GM12878 (cell line): ENCODE measurements around the gene PYGO1. TPM values are rescaled to one million over a fixed set of nuclear protein-coding genes. Genes with fewer than 3 reads are reported as not detected.

Source experiments
- ATAC-seq: fragments of 200-7000 bp; cut with Tn5 transposase; 3 replicates; pipeline ENCODE4 v1.9.1; 2020; ENCODE audit warnings: mild to moderate bottlenecking, moderate library complexity
- BruUV-seq: library from RNA; stranded (reverse); fragments of 400-500 nt; replicated peaks from 2 replicates; lab custom pipeline; 2021; lab: Mats Ljungman, UMichigan
- CTCF ChIA-PET: fragments of 300-600 bp; sonication (Branson Sonifier 250); formaldehyde crosslinking; extraction: SDS; loops from one replicate; lab custom pipeline; 2021; ENCODE audit warnings: inconsistent platforms; lab: Yijun Ruan, JAX
- POLR2A ChIA-PET: fragments of 350-600 bp; formaldehyde crosslinking; extraction: SDS; loops from one replicate; lab custom pipeline; 2021; ENCODE audit warnings: inconsistent platforms; lab: Charles Lee
- RAD21 ChIA-PET: fragments of 300-600 bp; sonication (Branson Sonifier 250); formaldehyde crosslinking; loops from one replicate; lab custom pipeline; 2023; ENCODE audit warnings: antibody characterized with exemption; ENCODE audit not compliant: unreplicated experiment; lab: Charles Lee
- SMC1A ChIA-PET: fragments of 300-600 bp; sonication (Branson Sonifier 250); formaldehyde crosslinking; loops from one replicate; lab custom pipeline; 2023; ENCODE audit not compliant: unreplicated experiment, uncharacterized antibody; lab: Charles Lee
- DNase-seq: peaks from one replicate; pipeline ENCODE4 v3.0.0-alpha.2; 2011; ENCODE audit warnings: low read depth, low spot score
- FAIRE-seq: peaks from 3 replicates; lab custom pipeline; 2011; peaks lifted over from hg19 to GRCh38; lab: Jason Lieb, UNC
- H2AFZ ChIP-seq: 2 replicates; pipeline ENCODE4 v1.6.0; 2011; ENCODE audit warnings: low read depth, low read length, control low read depth; ENCODE audit not compliant: control insufficient read depth
- H3K27ac ChIP-seq: 2 replicates; pipeline ENCODE4 v1.5.1; 2011; ENCODE audit warnings: control low read depth; ENCODE audit not compliant: control insufficient read depth, insufficient read depth
- H3K27me3 ChIP-seq, 2 experiments: replicated peaks in 1 of 2; 2 replicates each; pipeline versions ENCODE4 v1.6.0 to v1.6.1; 2011; ENCODE audit warnings: low read length in 1 of 2; ENCODE audit not compliant: control insufficient read depth in 2 of 2, insufficient read depth in 2 of 2
- H3K36me3 ChIP-seq, 2 experiments: 2 replicates each; pipeline ENCODE4 v1.5.1; 2011; ENCODE audit warnings: low read length in 1 of 2; ENCODE audit not compliant: control insufficient read depth in 2 of 2, insufficient read depth in 2 of 2
- H3K4me1 ChIP-seq: 2 replicates; pipeline ENCODE4 v1.6.1; 2011; ENCODE audit warnings: mild to moderate bottlenecking, low read length, moderate library complexity, mixed read lengths; ENCODE audit not compliant: control insufficient read depth, insufficient read depth
- H3K4me2 ChIP-seq: 2 replicates; pipeline ENCODE4 v1.6.0; 2011; ENCODE audit warnings: control low read depth; ENCODE audit not compliant: control insufficient read depth, insufficient read depth
- H3K4me3 ChIP-seq: fragments of 200-600 bp; sonication (generic); 2 replicates; pipeline ENCODE4 v1.5.1; 2016
- H3K79me2 ChIP-seq: 2 replicates; pipeline ENCODE4 v1.6.0; 2011; ENCODE audit warnings: low read length; ENCODE audit not compliant: control insufficient read depth, insufficient read depth
- H3K9ac ChIP-seq: 2 replicates; pipeline ENCODE4 v1.8.0; 2011; ENCODE audit warnings: low read length, control low read depth, mixed read lengths; ENCODE audit not compliant: control insufficient read depth, insufficient read depth
- H3K9me3 ChIP-seq: replicated peaks from 3 replicates; pipeline ENCODE4 v1.5.1; 2011; ENCODE audit warnings: mild to moderate bottlenecking, low read length; ENCODE audit not compliant: control insufficient read depth, insufficient read depth
- H4K20me1 ChIP-seq: 2 replicates; pipeline ENCODE4 v1.6.0; 2011; ENCODE audit not compliant: control insufficient read depth, insufficient read depth
- BMI1 ChIP-seq: fragments of 450-650 bp; IDR thresholded peaks from 2 replicates; pipeline ENCODE4 v1.6.1; 2016; ENCODE audit warnings: mild to moderate bottlenecking, moderate library complexity, borderline replicate concordance
- CUX1 ChIP-seq: IDR thresholded peaks from 2 replicates; pipeline ENCODE4 v1.6.1; 2012; ENCODE audit warnings: improper control_type of control experiment, low read depth, low read length; ENCODE audit not compliant: insufficient replicate concordance
- FOS ChIP-seq: IDR thresholded peaks from 3 replicates; pipeline ENCODE4 v1.6.1; 2011; ENCODE audit warnings: borderline replicate concordance; ENCODE audit not compliant: insufficient read length; ENCODE audit errors: extremely low read depth
- GABPA ChIP-seq: IDR thresholded peaks from 2 replicates; pipeline ENCODE4 v1.6.1; 2014; ENCODE audit warnings: antibody characterized with exemption, low read depth, mild to moderate bottlenecking, inconsistent platforms
- HCFC1 ChIP-seq: fragments of 150-350 bp; IDR thresholded peaks from 2 replicates; pipeline ENCODE4 v1.6.1; 2014; ENCODE audit warnings: low read length
- MTA3 ChIP-seq: IDR thresholded peaks from 2 replicates; pipeline ENCODE4 v1.6.1; 2012; ENCODE audit warnings: low read length, inconsistent platforms, borderline replicate concordance
- NKRF ChIP-seq: fragments of 450-650 bp; conservative IDR thresholded peaks from 2 replicates; pipeline ENCODE4 v1.6.1; 2017; ENCODE audit warnings: mild to moderate bottlenecking, moderate library complexity
- SMARCA5 ChIP-seq: fragments of 450-650 bp; IDR thresholded peaks from 2 replicates; pipeline ENCODE4 v1.6.1; 2017; ENCODE audit warnings: mild to moderate bottlenecking
- SUPT20H ChIP-seq: IDR thresholded peaks from 2 replicates; pipeline ENCODE4 v1.6.1; 2011; ENCODE audit warnings: low read depth, mild to moderate bottlenecking, low read length, moderate library complexity, borderline replicate concordance; ENCODE audit not compliant: control insufficient read depth
- ZZZ3 ChIP-seq: IDR thresholded peaks from 2 replicates; pipeline ENCODE4 v1.6.1; 2011; ENCODE audit warnings: low read depth; ENCODE audit not compliant: control insufficient read depth, insufficient read length
- WGBS: methylation state at CpG from one replicate; pipeline ENCODE4 v1.1.6; 2016; ENCODE audit warnings: low lambda C conversion rate; ENCODE audit not compliant: insufficient replicate concordance, insufficient coverage; ENCODE audit errors: missing lambda C conversion rate; 5-methylcytosine and 5-hydroxymethylcytosine counted together
- in situ Hi-C: fragments of 300-500 bp; cut with MboI; formaldehyde crosslinking; loops from 9 replicates; pipeline ENCODE4 v1.14.3; 2018; ENCODE audit warnings: mixed read lengths
- intact Hi-C: fragments of 100-400 bp; cut with micrococcal nuclease; formaldehyde crosslinking; loops from one replicate; pipeline ENCODE4 v1.14.2; 2022; ENCODE audit not compliant: unreplicated experiment
- polyA plus RNA-seq, 11 experiments: library from polyadenylated mRNA; depleted of rRNA in 4 of 11; unstranded in 6 of 11; stranded (reverse) in 5 of 11; fragments of >200 nt; fragmentation: Nextera tagmentation in 4 of 11; fragmentation: Illumina TruSeq in 1 of 11; extraction: Ambion mirVana in 4 of 11; extraction: Trizol in 1 of 11; gene quantifications; 1 replicate in 1 of 11; 2 replicates in 10 of 11; pipeline versions ENCODE4 v1.2.1 to v1.2.3, GENCODE V29; 2011 to 2016; ENCODE audit warnings: inconsistent platforms in 2 of 11, missing spikeins in 2 of 11, low read depth in 1 of 11
- total RNA-seq, 4 experiments: library from RNA; depleted of rRNA in 3 of 4; stranded (reverse); fragments of >200 nt in 3 of 4; fragmentation: Illumina TruSeq in 1 of 4; extraction: Trizol in 1 of 4; gene quantifications; 2 replicates each; pipeline versions ENCODE4 v1.2.1 to v1.2.3, GENCODE V29; 2013 to 2021
- TF ChIP-seq, protein P1 (sequence below): IDR thresholded peaks from 2 replicates; pipeline ENCODE4 v1.6.1; 2012; ENCODE audit warnings: low read depth, low read length, improper control_type of control experiment
- TF ChIP-seq, protein P2 (sequence below): IDR thresholded peaks from 2 replicates; pipeline ENCODE4 v1.6.1; 2011; ENCODE audit warnings: borderline replicate concordance, low read depth, mild to moderate bottlenecking, moderate library complexity, mixed read lengths, low read length; ENCODE audit not compliant: insufficient read depth; ENCODE audit errors: extremely low read length

The PYGO1 gene
- total and polyA plus RNA-seq, 10 of the 15 experiments (the other 5 are each of a cell fraction or from before 2014, with no cell fraction given) = 0.01 TPM; not detected in 9

DNA sequence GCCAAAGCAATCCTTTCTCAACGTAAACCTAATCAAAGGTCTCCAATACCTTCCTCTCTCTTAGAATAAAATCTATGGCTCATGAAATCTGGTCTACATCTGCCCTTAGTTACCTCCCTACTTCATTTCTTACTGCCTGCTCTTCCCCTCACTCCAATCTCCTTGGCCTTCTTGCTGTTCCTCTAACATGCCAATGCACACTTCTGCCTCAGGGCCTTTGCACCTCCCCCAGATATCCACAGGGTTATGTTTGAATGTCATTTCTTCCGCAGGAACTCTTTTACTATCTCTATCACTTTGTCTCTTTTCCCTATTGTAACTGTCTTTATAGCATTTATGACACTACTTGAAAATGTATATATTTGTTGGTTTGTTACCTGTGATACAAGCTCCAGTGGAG, 44.3 kb upstream of the PYGO1 start (continued):
- TF ChIP-seq NKRF = no peak
- TF ChIP-seq BMI1 = no peak
- no peak for TF ChIP-seq FOS
- TF ChIP-seq, protein P1, sequence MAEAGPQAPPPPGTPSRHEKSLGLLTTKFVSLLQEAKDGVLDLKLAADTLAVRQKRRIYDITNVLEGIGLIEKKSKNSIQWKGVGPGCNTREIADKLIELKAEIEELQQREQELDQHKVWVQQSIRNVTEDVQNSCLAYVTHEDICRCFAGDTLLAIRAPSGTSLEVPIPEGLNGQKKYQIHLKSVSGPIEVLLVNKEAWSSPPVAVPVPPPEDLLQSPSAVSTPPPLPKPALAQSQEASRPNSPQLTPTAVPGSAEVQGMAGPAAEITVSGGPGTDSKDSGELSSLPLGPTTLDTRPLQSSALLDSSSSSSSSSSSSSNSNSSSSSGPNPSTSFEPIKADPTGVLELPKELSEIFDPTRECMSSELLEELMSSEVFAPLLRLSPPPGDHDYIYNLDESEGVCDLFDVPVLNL = no peak

DNA sequence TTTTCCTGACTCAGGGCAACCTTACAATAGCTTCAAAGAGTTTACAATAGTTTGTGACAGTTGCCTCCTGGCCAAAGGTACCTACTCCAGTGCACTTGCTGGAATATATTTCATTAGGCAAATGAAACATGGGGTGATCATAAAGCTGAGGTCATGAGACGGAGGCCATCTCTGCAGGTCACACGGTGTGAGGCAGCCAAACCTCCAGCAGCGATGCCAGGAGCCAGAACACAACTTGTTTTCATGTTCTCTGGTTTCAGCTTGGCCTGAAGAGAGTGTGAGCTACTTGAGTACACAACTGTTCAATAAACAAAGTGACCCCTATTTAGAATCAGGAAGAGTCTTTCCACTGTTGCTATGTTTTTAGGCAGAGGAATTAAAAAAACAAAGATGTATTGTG, 42.7 kb upstream of the PYGO1 start:
- 47% methylated on average over 3 of the region's 3 CpGs for WGBS
- H4K20me1 ChIP-seq = no peaks in the 10 kb centered on the region
- H3K79me2 ChIP-seq = no peaks in the 10 kb centered on the region
- no peaks in the 10 kb centered on the region for H3K4me1 ChIP-seq
- no peaks in the 10 kb centered on the region for H3K9me3 ChIP-seq
- no peak overlapping the region for H2AFZ ChIP-seq
- ChIA-PET RAD21 (no interaction called here), SMC1A (no interaction called here), POLR2A (no interaction called here), CTCF (no interaction called here)
- no peaks in the 10 kb centered on the region for H3K36me3 ChIP-seq
- no peak overlapping the region for H3K4me3 ChIP-seq
- no TSS peak for BruUV-seq
- FAIRE-seq = no peak
- in situ Hi-C loops (no loop called here), intact Hi-C loops (loop anchor here (10.0 kb wide), 1 partner anchor 196 kb away; no protein-coding TSS in a partner anchor)
- H3K27ac ChIP-seq = no peak overlapping the region
- H3K9ac ChIP-seq = no peak overlapping the region
- DNase-seq = no peak
- no peak overlapping the region for H3K4me2 ChIP-seq
- ATAC-seq = no peak
- H3K27me3 ChIP-seq = no peaks in the 10 kb centered on the region
- no peak for TF ChIP-seq SMARCA5
- TF ChIP-seq SUPT20H = no peak
- no peak for TF ChIP-seq GABPA
- no peak for TF ChIP-seq MTA3
- no peak for TF ChIP-seq ZZZ3
- TF ChIP-seq HCFC1 = no peak
- TF ChIP-seq, protein P2, sequence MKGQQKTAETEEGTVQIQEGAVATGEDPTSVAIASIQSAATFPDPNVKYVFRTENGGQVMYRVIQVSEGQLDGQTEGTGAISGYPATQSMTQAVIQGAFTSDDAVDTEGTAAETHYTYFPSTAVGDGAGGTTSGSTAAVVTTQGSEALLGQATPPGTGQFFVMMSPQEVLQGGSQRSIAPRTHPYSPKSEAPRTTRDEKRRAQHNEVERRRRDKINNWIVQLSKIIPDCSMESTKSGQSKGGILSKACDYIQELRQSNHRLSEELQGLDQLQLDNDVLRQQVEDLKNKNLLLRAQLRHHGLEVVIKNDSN = no peak
- TF ChIP-seq CUX1 = no peak
